OCI-LY3 (cell line): ENCODE measurements around the gene POFUT1.

ENCODE experiments used
- H2AFZ ChIP-seq: fragments of 200-600, 300-600 bp; shearing (Covaris generic); 2 replicates; pipeline ENCODE4 v1.6.0; 2014; ENCODE audit warnings: antibody characterized with exemption, low read depth, low read length
- H3K27ac ChIP-seq: fragments of 200-600, 300-600 bp; sonication (generic); 2 replicates; pipeline ENCODE4 v1.5.1; 2014; ENCODE audit warnings: mild to moderate bottlenecking, low read length, moderate library complexity, mixed read lengths
- H3K27me3 ChIP-seq: fragments of 200-600, 300-600 bp; sonication (generic); 2 replicates; pipeline ENCODE4 v1.6.1; 2014; ENCODE audit warnings: low read depth, low read length, mixed read lengths
- H3K36me3 ChIP-seq: fragments of 200-600, 300-600 bp; sonication (generic); replicated peaks from 2 replicates; pipeline ENCODE3; 2014; ENCODE audit warnings: low read depth, low read length, mixed read lengths
- H3K4me1 ChIP-seq: fragments of 300-600, 200-600 bp; sonication (generic); 2 replicates; pipeline ENCODE4 v1.6.1; 2014; ENCODE audit warnings: low read length, mixed read lengths
- H3K4me2 ChIP-seq: fragments of 200-600, 300-600 bp; sonication (generic); 2 replicates; pipeline ENCODE4 v1.6.1; 2014; ENCODE audit warnings: low read length, mixed read lengths
- H3K4me3 ChIP-seq: fragments of 300-600, 200-600 bp; sonication (generic); 2 replicates; pipeline ENCODE4 v1.5.1; 2014; ENCODE audit warnings: antibody characterized with exemption, mild to moderate bottlenecking, low read length, moderate library complexity
- H3K79me2 ChIP-seq: fragments of 300-600, 200-600 bp; shearing (Covaris generic); 2 replicates; pipeline ENCODE4 v1.6.1; 2014; ENCODE audit warnings: mild to moderate bottlenecking, low read length, mixed read lengths
- H3K9ac ChIP-seq: fragments of 300-600, 200-600 bp; shearing (Covaris generic); 2 replicates; pipeline ENCODE4 v1.6.0; 2014; ENCODE audit warnings: mild to moderate bottlenecking, low read length, moderate library complexity
- H3K9me3 ChIP-seq: fragments of 200-600, 300-600 bp; shearing (Covaris generic); 2 replicates; pipeline ENCODE4 v1.6.1; 2014; ENCODE audit warnings: low read length, mixed read lengths; ENCODE audit not compliant: insufficient read depth
- H4K20me1 ChIP-seq: fragments of 200-600, 300-600 bp; sonication (generic); 2 replicates; pipeline ENCODE4 v1.6.1; 2016; ENCODE audit warnings: low read length, mixed read lengths; ENCODE audit not compliant: insufficient read depth
- EZH2phosphoT487 ChIP-seq: fragments of 200-600 bp; shearing (Covaris generic); IDR thresholded peaks from 2 replicates; pipeline ENCODE4 v1.6.1; 2018; ENCODE audit warnings: antibody characterized with exemption, mixed run types, low read depth
- TF ChIP-seq, protein P1 (sequence below): fragments of 200-600, 300-600 bp; sonication (generic); IDR thresholded peaks from 2 replicates; pipeline ENCODE4 v1.5.1; 2014; ENCODE audit warnings: antibody characterized with exemption, low read length, low read depth

POFUT1 gene

DNA sequence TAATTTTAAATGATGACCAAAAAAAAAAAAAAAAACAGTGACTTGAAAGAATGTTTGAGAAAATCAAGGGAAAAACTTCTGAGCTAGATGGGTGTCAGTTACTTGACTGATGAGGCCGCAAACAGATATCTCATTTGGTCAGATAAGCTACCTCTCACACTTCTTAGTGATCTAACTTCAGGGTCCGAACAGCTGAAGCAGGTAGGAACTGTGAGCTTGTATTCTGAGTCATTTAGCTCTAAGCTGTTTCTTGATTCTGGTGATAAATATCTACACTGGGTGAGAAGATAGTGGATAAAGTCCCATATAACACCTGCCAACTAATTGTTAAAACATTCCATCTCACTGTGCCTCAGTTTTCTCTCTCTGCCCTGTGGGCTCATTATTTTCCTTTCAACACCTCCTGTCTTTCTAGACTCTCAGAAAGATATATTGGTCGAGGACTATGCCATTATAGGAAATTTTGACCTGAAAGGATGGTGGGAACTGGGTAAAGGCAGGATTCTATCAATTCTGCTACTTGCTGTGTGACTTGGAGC, 77.5 kb downstream of the POFUT1 start:
- Histone ChIP-seq H3K9ac (peak overlapping the region; percentile 28; the same call in 1 of the 2 replicates), H3K4me3 (peak overlapping the region; percentile 51), H3K79me2 (peaks cover 33% of the 10 kb centered on the region), H3K9me3 (no peaks in the 10 kb centered on the region), H3K4me1 (peaks cover 35% of the 10 kb centered on the region), H3K27me3 (no peaks in the 10 kb centered on the region), H2AFZ (no peak overlapping the region), H3K4me2 (peak overlapping the region; percentile 77), H4K20me1 (peaks cover 17% of the 10 kb centered on the region; the same call in 1 of the 2 replicates), H3K27ac (peak overlapping the region; percentile 69), H3K36me3 (peaks cover 14% of the 10 kb centered on the region)
- TF ChIP-seq, protein P1, sequence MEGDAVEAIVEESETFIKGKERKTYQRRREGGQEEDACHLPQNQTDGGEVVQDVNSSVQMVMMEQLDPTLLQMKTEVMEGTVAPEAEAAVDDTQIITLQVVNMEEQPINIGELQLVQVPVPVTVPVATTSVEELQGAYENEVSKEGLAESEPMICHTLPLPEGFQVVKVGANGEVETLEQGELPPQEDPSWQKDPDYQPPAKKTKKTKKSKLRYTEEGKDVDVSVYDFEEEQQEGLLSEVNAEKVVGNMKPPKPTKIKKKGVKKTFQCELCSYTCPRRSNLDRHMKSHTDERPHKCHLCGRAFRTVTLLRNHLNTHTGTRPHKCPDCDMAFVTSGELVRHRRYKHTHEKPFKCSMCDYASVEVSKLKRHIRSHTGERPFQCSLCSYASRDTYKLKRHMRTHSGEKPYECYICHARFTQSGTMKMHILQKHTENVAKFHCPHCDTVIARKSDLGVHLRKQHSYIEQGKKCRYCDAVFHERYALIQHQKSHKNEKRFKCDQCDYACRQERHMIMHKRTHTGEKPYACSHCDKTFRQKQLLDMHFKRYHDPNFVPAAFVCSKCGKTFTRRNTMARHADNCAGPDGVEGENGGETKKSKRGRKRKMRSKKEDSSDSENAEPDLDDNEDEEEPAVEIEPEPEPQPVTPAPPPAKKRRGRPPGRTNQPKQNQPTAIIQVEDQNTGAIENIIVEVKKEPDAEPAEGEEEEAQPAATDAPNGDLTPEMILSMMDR = no peak
- TF ChIP-seq EZH2phosphoT487 = no peak

DNA sequence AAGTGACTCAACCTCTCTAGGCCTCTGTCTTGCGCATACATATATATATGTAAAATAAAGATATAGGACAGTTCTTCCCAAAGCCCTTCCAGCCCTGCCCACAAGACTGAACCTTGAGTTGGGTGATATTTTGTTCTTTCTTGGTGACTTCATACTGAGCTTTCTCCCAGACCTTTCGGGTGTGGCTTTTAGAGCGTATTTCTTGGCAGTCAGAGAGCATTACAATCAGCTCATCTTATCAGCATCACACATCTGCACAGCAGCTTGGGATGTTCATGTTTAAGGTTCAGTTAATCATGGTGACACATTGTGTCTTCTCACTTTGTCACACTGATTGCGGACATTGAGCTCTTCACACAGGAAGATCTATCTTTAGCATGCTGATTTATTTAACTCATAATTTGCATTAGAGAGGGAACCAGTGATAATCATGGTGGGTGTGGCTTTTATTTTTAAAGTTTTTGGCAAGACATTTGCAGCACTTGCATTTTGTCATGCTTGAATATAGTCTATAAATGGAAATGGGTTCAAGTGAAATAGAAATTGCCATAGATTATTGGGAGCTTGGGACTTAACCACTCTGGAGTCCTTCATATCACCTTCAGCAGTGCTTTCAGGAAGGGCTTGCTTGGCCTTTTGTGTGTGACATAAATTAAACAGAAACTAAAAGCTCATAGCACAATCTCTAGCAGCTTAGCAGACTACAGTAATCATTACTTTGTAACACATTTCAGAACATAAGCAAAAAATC, 78.1 kb downstream of the POFUT1 start:
- peaks cover 35% of the 10 kb centered on the region for H3K4me1 ChIP-seq
- H3K9me3 ChIP-seq = no peaks in the 10 kb centered on the region
- H3K27ac ChIP-seq = peak overlapping the region; percentile 69
- H3K4me3 ChIP-seq = peak overlapping the region; percentile 51
- H3K9ac ChIP-seq = peak overlapping the region; percentile 28
- H3K79me2 ChIP-seq = peaks cover 35% of the 10 kb centered on the region
- peak overlapping the region; percentile 77 for H3K4me2 ChIP-seq
- TF ChIP-seq, protein P1 = no peak
- no peak for TF ChIP-seq EZH2phosphoT487
- H2AFZ ChIP-seq = no peak overlapping the region
- H3K36me3 ChIP-seq = peaks cover 12% of the 10 kb centered on the region
- H4K20me1 ChIP-seq = peaks cover 16% of the 10 kb centered on the region; the same call in 1 of the 2 replicates
- no peaks in the 10 kb centered on the region for H3K27me3 ChIP-seq

DNA sequence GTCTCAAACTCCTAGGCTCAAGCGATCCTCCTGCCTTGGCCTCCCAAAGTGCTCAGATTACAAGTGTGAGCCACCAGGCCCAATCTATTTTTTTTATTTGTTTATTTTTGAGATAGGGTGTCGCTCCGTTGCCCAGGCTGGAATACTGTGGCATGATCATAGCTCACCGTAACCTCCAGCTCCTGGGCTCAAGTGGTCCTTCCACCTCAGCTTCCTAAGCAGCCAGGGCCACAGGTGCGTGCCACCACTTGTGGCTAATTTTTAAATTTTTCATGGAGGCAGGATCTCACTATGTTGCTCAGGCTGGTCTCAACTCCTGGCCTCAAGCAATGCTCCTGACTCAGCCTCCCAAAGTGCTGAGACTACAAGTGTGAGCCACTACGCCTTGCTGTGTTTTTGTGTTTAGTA, 79.6 kb downstream of the POFUT1 start:
- peaks cover 30% of the 10 kb centered on the region for H3K79me2 ChIP-seq
- H3K4me2 ChIP-seq = no peak overlapping the region
- TF ChIP-seq, protein P1 = no peak
- TF ChIP-seq EZH2phosphoT487 = no peak
- no peak overlapping the region for H3K9ac ChIP-seq
- H2AFZ ChIP-seq = no peak overlapping the region
- no peaks in the 10 kb centered on the region for H3K9me3 ChIP-seq
- H3K4me1 ChIP-seq = peaks cover 35% of the 10 kb centered on the region
- no peaks in the 10 kb centered on the region for H3K27me3 ChIP-seq
- H3K4me3 ChIP-seq = no peak overlapping the region
- H3K36me3 ChIP-seq = peaks cover 5% of the 10 kb centered on the region
- H4K20me1 ChIP-seq = peaks cover 11% of the 10 kb centered on the region; the same call in 1 of the 2 replicates
- no peak overlapping the region for H3K27ac ChIP-seq
